Measurements from ENCODE around the gene OR10A7.
A peak's percentile ranks its signal among the peaks of the same experiment; 100 is the strongest.

DNA sequence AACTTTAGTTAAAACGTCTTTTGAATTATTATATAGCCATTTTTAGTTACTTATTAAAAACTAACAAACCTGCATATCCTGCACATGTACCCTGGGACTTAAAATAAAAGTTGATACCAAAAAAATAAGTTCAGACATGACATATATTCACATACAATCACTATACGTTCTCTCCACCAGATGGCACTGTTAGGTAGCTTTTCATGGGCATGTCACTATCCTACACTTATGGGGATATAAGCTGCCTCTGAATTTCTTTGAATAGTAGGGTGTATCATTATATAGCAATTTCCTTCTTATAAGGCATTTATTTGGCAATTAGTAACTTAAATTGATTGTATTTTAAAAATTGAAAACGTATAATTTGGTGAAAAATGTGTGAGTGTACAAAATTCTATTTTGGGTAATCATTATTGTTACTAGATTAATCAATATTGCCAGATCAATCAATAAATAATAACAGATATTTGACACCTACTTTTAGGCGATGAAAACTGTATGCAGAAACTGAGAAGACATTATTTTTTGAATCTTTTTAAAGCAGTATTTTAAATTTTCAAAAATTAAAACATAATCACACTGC is 31.8 kb upstream of the OR10A7 start:
- TF ChIP-seq, protein P1, sequence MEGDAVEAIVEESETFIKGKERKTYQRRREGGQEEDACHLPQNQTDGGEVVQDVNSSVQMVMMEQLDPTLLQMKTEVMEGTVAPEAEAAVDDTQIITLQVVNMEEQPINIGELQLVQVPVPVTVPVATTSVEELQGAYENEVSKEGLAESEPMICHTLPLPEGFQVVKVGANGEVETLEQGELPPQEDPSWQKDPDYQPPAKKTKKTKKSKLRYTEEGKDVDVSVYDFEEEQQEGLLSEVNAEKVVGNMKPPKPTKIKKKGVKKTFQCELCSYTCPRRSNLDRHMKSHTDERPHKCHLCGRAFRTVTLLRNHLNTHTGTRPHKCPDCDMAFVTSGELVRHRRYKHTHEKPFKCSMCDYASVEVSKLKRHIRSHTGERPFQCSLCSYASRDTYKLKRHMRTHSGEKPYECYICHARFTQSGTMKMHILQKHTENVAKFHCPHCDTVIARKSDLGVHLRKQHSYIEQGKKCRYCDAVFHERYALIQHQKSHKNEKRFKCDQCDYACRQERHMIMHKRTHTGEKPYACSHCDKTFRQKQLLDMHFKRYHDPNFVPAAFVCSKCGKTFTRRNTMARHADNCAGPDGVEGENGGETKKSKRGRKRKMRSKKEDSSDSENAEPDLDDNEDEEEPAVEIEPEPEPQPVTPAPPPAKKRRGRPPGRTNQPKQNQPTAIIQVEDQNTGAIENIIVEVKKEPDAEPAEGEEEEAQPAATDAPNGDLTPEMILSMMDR (IDR thresholded peaks at IDR 0.05) = peak; percentile 55 to 80 (median 68)
- no peak for TF ChIP-seq POLR2A (IDR thresholded peaks at IDR 0.05)

Data from adrenal gland (tissue), 5 donors.